ENCODE data around the gene CCDC106.

GRCh38 chr19:55684946-55685681 lies 37.1 kb downstream of the CCDC106 start:
- no peak for TF ChIP-seq CTCF (conservative IDR thresholded peaks at IDR 0.05; ENCODE audit: low read length)
- no peak for TF ChIP-seq EZH2phosphoT487 (IDR thresholded peaks at IDR 0.05; ENCODE audit: borderline replicate concordance, low read depth, low read length)

Measured in OCI-LY7 (cell line).